HG03103 (cell line): Measurements from ENCODE around the gene CCNL2.

Source experiments
- ATAC-seq: cut with Tn5 transposase; IDR thresholded peaks from one replicate; pipeline ENCODE4 v1.9.1; 2021; ENCODE audit warnings: low read depth; ENCODE audit not compliant: unreplicated experiment

The CCNL2 gene

GRCh38 chr1:1359664-1360468, 39.3 kb downstream of the CCNL2 start:
- ATAC-seq: no peak

DNA sequence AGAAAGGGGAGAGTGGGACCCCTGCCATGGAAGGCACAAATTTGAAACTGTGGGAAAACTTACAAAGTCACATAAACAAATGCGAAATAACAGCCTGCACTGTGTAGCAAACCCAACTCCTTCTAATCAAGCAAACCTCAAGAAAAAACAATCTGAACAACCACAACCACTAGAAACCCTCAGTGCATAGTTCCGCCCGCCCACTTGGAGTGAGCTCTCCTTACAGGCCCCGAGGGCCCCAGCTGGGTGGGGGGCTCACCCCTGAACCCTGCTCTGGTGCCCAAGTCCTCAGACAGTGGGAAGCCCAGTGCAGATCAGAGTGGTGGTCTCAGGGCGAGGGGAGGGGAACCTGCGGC, 39.8 kb downstream of the CCNL2 start:
- ATAC-seq: no peak

- ATAC-seq: no peak
These were observed 40.5 kb downstream of the CCNL2 start, which contains the start of gene MXRA8 for GRCh38 chr1:1358433-1359271. TSS of gene MXRA8 (minus strand) at chr1:1358555. CDS start at chr1:1358504, 51 bp downstream.

DNA sequence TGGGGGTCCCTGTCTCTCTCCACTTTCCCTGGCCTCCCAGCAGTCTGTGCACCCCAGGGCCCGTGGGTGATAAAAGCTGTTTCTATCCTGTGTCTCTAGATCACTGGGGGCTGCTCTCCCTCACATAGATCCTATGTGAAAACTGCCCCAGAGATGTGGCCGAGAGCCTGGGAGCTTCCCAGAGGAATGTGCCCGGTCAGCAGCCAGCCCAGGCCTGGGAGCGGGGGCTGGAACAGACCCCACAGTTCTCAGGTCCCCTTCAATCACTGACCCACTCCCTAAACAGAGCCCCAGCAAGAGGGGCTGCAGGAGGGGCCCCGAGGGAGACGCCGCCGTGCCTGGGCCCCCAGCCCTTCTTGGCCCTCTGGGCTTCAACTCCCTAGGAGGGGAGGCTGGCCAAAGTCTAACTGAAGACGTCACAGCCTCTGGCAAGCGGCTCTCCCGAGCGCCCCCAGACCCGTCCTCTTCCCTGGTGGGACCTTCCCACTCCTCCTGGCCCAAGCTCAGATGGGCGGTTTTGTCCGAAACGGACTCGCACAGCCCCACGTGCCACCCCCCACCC, 41.2 kb downstream of the CCNL2 start:
- no peak for ATAC-seq

DNA sequence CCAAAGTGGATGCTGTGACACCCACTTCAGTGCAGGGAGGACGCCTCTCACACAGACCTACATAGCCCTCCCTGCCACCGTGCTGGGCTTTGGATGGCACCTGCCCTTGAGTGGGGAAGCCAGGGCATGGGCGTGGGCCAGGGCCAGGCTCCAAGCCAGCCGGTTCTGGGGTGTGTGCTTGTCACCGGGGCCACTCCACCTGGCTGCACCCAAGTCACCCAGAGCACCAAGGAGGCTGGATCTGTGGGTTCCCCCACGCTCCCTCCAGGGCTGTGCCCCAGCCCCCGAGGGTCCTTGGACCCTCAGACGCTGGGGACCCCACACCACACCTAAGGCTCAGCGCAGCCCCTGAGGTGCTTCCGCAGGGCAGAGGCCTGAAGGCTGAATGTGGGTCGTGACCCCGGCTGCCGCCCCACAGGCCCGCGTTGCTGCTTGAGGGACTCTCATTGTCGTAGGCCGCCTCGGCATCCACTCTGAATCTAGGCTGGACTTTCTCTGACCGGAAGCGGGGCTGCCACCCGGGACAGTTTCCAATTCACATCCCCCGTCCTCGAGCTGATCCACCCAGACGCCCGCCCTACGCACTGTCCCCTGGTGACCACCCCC, 42.2 kb downstream of the CCNL2 start:
- no peak for ATAC-seq

DNA sequence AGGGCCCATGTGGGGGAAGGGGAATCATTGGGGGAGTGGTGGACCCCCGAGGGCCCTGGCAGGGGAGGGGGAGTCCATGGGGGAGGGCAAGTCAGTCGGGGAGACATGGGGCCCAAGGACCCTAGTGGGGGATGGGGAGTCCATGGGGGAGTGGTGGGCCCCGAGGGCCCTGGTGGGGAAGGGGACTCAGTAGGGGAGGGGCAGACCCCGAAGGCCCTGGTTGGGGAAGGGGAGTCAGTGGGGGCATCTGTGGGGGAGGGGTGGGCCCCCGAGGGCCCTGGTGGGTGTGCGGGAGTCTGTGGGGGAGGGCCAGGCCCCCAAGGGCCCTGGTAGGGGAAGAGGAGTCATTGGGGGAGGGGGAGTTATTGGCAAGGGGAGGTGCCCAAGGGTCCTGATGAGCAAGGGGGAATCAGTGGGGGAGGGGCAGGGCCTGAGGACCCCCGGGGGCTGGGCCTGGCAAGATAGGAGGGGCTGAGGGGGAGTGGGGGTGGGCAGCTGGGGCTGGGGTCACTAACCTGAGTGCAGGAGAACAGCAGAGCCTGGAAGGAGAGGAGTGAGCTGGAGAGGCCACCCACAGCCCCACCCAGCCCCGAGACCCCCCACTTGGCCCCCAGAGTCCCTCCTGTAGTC, 42.9 kb downstream of the CCNL2 start:
- ATAC-seq: no peak

DNA sequence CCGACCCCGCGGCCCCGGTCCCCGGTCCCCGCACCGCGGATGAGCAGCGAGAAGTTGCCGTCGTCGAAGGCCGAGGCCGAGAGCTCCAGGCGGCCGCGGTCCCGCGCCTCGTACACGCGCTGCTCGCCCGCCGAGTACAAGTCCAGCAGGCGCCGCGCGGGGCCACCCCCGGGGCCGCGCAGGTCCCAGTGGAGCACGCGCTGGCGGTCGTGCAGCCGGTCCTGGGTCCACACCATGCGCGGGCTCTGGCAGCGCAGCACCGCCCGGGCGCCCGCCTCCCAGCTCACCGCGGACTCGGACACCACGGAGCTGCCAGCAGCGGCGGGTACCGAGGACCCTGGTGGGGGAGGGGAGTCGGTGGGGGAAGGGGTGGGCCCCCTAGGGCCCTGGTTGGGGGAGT, 43.7 kb downstream of the CCNL2 start:
- no peak for ATAC-seq

DNA sequence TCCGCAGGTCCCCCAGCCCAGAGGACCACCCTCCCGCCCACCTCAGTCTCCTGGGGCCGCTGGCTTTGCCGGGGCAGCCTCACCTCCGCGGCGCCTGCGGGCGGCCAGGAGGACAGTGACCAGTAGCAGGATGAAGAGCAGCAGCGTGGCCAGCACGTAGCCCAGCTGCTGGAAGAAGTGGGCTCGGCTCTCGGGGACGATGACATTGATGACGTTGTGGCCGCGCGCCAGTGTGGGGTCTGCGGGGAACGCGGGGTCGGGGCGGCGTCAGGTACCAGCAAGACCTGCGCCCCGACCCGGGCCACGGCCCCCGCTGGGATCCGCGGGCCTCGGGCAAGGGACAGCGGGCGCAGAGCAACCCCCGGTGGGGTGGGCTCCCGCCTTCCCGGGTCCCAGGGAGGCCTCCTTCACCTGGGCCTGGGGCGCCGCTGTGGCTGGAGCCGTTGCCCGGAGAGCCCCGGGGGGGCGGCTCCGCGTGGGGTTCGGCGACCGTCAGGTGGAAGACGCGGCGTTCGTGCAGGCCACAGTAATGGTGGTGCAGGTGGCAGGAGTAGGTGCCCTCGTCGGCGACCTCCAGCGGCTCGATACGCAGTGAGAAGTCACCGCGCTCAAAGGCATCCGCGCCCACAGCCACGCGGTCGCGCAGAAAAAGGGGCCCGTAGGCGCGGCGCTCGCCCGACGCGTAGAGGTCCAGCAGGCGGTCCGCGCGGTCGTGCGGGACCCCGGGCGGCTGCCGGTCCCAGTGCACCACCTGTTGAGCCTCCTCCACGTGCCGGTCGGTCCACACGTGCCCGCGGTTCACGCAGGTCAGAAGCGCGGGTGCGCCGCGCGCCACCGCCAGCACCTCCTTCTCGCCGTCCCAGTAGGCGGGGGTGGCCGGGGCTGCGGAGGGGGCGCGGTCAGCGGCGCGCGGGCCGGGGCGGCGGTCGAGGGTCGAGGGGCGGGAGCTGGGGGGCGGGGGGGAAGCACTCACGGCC, 44.6 kb downstream of the CCNL2 start:
- ATAC-seq: no peak

- ATAC-seq: no peak
These were observed 45.6 kb downstream of the CCNL2 start for GRCh38 chr1:1353389-1354151.

DNA sequence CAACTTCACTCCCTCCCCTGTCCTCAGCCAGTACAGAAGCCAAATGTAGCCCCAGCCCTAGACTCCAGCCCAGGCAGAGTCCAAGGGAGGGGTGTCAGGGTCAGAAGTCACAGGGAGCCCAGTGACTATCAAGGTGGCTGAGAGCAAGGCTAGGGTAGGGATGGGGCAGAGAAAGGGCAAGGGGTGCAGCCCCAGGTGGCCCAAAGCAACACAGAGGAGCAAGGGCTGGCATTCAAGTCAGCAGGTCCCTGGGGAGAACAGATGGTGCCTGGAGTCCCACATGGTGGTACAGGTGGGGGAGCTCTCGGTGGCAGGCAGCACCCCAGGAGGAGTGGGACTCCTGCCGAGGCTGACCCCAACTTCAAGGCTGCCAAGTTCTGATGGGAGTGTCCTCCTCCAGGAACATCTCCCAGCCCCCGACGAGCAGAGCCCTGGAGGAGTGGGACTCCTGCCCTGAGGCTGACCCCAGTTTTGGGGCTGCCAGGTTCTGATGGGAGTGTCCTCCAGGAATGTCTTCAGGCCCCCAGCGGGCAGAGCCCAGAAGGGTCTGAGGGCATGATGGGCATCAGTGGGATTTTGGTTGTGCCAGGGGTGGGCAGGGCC, 46.2 kb downstream of the CCNL2 start:
- no peak for ATAC-seq

DNA sequence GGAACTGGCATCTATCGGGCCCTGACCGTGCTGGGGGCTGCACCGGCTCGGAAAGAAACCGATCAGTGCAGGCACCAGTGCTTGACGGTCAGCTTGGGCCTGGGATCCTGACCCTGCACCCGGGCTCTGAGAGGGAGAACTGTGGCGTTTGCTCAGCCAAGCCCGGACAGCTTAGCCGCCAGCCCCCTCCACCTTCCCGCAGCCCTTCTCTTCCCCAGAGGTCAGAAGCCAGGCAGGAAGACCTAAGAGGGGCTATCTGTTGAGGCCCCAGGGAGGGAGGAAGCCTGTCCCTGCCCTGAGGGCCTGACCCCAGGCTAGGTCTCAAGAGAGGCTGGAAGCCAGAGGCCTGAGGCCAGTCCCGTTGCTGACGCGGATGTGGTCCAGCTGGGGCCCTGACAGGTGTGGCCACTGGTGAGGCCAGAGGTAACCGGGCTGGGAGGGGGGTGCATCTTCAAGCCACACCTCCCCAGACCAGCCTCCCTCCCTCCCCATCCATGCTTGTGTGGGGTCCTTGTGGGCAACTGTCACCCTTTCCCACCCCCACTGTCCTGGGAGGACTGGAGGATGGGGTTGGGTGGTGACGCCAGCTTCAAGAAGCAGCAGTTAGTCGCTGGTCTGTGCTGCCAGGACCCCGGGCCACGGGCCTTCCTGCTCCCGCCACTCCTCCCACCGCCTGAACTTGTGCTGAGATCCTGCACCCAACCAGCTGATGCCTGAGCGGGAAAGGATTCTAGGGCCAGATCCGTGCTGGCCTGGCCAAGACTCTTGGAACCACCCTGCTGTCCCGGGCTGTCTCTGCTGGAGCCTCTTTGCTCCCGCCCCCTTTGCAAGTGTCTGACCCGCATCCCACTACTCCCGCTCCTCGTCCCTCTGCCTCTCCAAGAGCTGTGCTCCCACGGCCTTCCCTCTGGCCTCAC, 47.4 kb downstream of the CCNL2 start:
- no peak for ATAC-seq

DNA sequence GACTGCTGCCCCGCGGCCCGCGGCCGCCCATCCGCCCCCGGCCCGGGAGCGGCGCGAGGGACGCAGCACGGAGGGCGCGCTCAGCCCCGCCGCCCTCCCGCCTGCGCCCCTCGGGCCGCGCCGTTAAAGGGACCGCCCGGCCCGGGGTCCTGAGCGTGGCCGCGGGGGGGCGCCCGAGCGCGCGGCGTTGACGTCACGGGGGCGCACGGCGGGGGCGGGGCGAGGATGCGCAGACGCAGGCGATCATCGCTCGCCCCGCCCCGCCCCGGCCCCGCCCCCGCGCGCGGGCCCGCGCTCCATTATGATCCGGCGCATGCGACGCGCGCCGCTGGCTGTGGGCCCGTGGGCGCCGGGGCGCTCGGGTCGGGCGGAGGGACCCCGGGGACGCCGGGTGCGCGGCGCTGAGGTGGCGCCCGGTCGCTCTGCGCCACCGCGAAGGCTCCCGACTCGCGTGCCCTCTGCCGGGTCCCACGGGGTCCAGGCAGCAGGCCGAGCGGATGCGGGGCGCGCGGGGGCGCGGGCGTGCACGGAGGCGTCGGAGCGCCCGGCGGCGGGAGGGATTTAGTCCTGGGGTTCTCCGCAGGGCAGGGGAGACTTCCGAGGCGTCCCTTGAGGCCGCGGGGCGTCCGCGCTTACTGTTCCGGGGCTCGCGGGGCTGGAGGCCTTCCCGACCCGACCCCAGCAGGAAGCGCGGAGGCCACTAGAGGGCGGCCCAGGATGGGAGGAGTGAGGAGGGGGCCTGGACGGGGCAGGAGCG, 49.7 kb downstream of the CCNL2 start, which contains the start of gene DVL1:
Gene DVL1, minus strand, starts transcription at position 163 of the 757 bp plus-strand sequence. CDS start 353 bp downstream, outside the sequence.
- ATAC-seq: peak; percentile 47

DNA sequence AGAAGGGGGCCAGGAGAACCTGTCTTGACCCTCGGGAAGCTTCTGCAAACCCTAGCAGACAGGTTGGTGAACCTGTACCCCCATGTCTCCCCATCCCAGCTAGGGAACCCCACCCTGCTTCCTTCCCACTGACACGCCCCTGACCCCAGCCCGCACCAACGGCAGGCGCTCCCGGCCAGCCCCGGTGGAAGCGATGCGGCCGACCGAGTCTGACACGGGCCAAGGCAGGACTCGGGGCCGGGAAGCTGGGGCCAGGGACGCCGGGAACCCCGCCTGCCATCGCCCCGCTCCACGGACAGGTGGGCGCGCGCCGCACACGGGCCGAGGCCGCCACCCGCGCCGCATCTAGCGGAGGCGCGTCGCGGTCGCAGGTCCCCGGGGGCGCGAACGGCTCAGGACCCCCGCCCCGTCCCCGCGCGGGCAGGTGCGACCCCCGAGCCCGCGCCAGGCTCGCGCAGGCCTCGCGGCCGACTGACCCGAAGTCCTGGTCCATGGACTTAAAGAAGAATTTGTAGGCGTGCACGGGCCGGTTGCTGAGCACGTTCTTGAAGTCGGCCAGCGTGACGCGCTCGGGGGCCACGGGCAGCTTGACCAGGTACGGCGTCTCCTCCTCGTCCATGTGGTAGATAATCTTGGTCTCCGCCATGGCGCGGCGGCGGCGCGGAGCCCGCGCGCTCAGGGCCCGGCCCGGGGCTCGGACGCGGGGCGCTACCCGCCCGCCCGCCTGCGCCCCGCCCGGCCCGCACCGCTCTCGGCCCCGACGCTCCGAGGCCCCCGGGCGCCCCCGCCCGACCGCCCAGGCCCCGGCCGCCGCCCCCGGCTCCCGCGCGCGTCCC, 50.5 kb downstream of the CCNL2 start:
- ATAC-seq: peak; percentile 14

DNA sequence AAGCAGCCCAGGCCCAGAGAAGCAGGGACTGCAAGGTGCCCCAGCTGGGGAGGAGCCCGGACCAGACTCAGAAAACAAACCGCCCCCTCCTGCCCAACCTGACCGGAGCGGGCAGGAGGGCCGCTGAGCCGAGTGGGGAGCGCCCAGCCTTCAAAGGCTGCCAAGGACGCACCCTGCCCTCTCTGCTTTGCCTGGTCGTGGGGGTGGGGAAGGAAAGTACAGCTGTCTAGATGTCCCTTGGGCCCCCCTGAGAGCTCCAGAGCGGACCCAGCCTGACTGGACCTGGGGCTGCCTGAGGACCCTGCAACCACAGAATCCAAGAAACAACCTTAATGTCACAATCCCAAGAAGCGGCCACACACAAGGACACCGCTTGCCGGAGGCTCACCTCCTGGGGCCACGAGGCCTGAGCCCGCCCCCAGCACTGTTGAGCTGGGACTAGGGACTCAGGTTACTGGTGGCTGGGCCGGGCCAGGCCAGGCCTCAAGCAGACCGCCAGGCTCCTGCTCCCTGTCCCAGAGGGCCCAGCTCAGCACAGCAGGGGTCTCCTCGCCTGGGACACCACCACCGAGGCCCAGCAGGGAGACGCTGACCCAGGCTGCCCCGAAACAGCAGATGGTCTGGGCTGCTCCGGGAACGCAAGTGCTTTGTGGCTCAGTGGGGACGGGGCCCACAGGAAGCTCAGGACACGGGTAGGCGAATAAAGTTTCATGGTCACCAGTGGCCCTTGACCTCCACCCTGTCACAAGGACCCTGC, 51.3 kb downstream of the CCNL2 start:
- ATAC-seq: no peak
